ENCODE data around the gene TBC1D1. TPM values are rescaled to one million over a fixed set of nuclear protein-coding genes. Genes with fewer than 3 reads are reported as not detected.
"Not testable (repeated sequence)": the region's sequence is repeated elsewhere in the genome, so short reads cannot be mapped to it uniquely, and the experiment has no call there.

The TBC1D1 gene
- total RNA-seq, 1 experiment from 2014 or later, result 97.0 TPM

DNA sequence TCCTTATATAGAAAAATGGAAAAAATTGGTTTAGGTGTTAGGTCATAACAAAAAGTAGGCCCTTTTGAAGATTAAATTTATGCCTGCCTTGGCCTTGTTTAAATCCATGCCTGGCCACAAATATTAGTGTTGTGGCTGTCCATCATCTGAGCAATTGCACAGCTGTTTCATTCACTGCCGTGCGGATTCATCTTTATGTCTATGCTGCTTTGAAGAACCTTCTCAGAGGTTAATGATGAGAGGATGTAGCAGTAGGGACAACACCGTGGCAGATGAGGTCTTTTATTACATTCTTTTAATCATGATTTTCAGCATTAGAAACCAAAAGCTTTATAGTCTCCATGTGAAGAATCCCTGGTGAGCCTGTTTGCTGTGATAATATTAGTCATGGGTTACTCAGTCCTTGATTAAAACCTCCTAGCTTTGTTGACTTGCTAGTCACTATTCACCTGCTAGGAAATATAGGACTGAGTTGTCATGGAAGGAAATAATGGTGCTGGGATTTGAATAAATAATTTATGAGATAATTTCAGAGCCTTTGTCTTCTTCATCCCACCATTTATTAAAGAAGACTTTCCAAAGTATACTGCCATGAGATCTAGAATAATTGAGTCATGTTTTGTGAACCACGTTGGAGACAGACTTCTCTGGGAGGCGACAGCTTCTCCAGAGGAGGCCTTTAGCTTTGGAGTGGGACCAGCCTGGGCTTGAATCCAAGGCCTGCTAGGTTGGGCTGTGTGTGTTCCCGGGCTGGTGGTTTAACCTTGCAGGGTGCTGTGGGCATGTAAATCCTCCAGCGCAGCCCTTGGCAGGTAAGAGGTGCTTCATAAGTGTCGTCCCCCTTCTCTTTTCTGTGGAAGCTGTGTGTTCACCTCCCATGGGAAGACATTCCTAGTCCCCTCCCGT, 122.8 kb downstream of the TBC1D1 start:
- peak; percentile 57 for DNase-seq (ENCODE audit: low spot score)

DNA sequence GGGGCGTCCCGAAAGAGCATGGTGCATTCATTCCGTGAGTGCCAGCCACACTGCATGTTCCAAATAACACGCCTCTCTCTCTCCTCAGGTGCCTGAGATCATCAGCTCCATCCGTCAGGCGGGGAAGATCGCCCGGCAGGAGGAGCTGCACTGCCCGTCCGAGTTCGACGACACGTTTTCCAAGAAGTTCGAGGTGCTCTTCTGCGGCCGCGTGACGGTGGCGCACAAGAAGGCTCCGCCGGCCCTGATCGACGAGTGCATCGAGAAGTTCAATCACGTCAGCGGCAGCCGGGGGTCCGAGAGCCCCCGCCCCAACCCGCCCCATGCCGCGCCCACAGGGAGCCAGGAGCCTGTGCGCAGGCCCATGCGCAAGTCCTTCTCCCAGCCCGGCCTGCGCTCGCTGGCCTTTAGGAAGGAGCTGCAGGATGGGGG, 123.6 kb downstream of the TBC1D1 start:
- DNase-seq (ENCODE audit: low spot score), result no peak

DNA sequence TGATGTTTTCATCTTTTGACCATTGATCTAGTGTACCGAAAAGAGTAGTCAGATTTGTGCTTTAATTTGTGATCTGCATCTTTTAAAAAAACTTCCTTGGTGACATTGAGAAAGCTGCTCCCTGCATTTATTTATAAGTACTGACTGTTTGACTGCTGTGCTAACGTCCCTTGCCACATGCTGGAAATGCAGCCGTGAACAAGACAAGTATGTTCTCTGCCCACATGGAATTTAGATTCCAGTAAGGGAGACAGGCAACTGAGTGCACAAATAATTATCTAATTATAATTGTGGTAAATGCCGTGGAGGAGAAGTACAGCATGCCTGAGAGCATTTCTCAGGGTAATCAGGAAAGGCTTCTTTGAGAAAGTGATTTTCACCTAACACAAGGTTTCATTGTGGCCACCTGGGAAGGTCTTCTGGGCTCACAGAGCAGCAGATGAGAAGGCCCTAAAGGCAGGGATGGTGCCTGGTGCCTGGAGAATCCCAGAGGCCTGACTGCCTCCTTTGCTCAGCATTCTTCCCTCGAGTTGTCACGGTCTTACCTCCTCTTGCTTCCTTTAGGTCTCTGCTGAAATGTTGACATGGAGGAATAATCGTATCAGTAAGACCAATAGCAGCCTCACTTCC, 125.1 kb downstream of the TBC1D1 start:
- DNase-seq (ENCODE audit: low spot score), result no peak

DNA sequence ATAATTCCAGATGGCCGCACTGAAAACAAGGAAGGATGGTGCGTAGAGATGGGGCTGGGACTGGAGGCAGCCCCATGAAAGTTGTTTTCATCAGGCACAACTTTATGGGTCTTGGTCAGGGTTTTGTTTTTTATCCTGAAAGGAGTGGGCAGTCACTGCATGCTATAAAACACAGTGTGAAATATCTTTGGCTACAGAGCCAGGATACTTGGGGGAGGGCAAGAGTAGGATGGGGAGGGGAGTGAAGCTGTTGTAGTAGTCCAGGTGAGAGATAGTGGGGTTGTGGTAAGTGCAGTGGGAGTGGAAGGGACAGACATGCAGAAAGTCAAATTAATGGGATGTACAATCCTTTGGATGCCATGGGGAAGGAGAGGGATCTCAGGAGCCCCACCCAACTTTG, 125.8 kb downstream of the TBC1D1 start:
- no peak for DNase-seq (ENCODE audit: low spot score)

DNA sequence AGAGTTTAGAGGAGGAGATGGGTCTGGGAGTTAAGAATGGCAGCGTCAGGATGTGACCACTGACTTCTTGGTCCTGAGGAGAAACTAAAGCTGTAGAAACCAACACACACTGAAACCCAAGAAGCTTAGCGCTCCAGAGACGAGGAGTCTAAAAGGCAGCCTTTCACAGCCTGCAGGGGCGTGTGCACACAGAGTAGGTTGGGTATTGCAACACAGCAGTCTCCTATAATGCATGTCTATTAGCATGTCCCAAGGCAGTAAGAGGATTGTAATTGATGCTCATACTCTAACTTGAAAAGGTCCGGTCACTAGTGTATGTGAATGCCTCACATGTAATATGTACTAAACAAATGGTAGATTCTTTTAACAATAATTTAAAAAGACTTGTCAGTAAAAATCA, 126.7 kb downstream of the TBC1D1 start:
- DNase-seq (ENCODE audit: low spot score), result no peak

DNA sequence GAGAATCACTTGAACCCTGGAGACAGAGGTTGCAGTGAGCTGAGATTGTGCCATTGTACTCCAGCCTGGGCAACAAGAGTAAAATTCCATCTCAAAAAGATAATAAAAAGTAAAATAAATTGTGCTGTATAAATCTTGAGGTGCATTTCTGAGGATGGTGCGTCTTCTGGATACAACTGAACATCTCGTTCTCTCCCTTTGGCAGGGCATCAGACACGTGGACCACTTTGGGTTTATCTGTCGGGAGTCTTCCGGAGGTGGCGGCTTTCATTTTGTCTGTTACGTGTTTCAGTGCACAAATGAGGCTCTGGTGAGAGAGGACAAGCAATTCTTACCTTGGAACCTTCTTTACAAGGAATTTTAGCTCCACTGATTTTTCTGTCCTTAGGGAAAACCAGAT, 129.5 kb downstream of the TBC1D1 start:
- no peak for DNase-seq (ENCODE audit: low spot score)

DNA sequence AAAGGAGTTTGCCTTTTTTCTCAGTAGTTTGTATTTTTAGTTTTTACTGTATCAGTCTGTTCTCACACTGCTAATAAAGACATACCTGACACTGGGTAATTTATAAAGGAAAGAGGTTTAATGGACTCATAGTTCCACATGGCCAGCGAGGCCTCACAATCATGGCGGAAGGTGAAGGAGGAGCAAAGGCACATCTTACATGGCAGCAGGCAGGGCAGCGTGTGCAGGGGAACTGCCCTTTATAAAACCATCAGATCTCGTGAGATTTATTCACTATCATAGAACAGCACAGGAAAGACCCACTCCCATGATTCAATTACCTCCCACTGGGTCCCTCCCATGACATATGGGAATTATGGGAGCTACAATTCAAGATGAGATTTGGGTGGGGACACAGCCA, 130.1 kb downstream of the TBC1D1 start:
- not testable (repeated sequence) for DNase-seq (ENCODE audit: low spot score)

DNA sequence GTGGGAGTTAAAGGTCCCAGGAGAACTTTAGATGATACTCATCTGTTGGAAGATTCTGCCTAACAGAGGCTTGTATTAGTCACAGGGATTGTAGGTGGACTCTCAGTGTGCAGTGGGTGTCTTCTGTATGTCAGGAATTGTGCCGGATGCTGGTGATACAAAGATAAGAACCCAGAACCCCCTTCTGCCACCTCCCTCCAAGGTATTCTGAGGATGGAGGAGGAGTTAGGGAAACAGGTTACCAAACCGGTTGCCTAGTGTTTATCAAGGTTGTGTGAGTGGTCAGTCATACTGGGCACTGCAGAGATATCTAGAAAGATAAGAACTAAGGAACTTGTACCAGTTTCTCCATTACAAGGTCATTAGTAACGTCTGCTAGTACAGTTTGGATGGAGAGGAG, 130.9 kb downstream of the TBC1D1 start:
- DNase-seq (ENCODE audit: low spot score), result no peak

DNA sequence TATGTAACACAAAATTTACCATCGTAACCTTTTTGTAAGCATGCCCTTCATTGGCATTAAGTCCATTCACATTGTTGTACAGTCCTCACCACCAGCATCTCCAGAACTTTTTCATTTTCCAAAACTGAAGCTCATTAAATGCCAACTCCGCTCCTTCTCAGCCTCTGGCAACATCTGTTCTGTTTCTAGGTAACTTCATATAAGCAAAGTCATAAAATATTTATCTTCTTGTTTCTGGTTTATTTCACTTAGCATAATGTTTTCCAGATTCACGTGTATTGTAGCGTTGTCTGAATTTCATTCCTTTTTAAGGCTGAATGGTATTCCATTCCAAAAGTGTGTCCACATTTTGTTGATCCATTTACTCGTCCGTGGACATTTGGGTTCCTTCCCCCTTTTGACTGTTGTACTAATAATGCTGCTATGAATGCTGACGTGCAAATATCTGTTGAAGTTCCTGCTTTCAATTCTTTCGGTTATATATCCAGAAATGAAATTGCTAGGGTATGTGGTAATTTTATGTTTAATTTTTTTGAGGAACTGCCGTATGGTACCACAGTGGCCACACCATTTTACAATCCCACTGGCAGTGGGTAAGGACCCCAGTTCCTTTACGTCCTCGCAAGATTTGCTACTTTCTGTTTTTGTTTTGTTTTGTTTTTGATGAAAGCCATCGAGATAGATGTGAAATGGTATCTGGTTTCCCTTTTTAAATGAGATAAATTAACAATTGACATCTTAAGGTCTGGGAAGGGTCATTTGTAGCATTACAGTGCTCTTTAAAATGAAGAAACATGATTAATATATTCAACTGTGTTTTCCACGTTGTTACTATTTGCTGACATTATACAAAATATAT, 132.7 kb downstream of the TBC1D1 start:
- no peak for DNase-seq (ENCODE audit: low spot score)

DNA sequence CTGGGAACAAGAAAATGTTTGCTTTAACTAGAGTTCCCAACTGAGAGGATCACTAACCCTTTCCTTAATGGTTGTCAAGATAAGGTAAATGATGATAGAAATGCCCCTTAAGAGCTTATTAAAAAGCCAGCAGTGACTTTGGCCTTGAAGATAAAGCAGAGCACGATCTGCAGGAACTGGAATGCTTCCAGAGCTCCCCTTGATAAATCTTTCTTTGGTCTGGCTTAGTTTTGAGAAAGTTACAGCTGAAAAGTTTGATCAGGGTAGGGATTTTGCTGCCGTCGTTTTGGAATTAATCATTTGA, 133.3 kb downstream of the TBC1D1 start:
- DNase-seq (ENCODE audit: low spot score), result no peak

DNA sequence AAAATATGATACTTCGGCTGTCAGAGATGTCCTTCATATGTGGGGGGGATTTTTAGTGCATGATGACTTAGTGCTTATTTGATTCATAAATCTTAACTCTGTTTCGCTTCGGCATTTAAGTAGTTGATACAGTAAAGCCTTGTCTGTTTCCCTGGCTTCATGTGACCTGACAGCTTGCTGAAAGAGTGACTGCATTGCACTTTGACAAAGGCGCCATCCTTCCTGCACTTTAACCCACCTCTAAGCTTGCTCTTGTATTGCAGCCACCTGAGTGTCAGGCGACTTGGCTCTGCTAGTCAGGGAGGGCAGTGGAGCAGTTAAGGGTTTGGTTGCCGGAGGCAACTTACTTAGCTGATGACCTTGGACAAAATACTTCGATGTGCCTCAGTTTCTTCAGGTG, 134.8 kb downstream of the TBC1D1 start:
- no peak for DNase-seq (ENCODE audit: low spot score)

DNA sequence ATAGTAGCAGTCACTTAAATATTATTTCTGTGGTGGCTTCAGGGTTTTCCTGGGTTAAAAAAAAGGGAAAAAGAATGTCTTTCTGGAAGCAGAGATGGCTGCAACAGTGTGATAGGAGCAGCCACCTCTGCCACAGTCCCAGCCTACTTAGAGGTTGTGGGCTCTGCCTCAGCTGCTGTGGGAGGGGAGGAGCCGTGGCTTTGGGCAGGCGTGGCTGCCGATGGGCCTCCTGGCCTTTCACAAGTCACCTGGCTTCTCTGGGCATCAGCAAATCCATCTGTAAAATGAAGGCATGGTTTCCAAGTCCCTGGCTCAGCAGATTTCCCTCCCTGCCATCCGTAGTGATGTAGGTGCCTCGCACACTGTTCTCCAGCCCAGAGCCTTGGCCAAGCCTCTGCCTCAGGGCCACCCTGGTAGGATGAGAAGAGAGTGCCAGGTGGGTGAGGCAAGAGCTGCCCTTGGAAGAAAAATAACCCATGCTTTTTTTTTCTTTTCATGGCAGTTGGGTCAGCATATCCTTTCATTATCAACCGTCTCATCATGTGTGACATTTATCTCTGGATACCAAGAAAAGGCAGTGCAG, 135.4 kb downstream of the TBC1D1 start:
- DNase-seq (ENCODE audit: low spot score), result no peak

DNA sequence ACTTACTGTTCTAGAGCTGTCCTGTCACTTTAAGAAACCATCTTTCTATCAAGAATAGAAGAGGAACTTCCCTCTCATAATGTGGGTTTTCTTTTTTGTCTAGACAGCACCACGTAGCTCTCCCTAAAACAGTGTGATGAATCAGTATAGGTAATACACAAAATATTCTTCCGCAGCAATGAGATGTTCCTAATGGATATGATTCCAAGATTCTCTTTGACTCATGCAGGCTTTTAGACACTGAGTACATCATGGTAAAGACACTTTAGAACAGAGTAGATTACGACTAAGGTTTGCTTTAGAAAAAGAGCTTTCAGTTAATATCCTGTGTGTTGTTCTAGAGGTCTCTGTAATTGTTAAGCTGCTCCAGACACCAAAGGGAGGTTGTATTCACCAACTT, 139.1 kb downstream of the TBC1D1 start:
- no peak for DNase-seq (ENCODE audit: low spot score)

DNA sequence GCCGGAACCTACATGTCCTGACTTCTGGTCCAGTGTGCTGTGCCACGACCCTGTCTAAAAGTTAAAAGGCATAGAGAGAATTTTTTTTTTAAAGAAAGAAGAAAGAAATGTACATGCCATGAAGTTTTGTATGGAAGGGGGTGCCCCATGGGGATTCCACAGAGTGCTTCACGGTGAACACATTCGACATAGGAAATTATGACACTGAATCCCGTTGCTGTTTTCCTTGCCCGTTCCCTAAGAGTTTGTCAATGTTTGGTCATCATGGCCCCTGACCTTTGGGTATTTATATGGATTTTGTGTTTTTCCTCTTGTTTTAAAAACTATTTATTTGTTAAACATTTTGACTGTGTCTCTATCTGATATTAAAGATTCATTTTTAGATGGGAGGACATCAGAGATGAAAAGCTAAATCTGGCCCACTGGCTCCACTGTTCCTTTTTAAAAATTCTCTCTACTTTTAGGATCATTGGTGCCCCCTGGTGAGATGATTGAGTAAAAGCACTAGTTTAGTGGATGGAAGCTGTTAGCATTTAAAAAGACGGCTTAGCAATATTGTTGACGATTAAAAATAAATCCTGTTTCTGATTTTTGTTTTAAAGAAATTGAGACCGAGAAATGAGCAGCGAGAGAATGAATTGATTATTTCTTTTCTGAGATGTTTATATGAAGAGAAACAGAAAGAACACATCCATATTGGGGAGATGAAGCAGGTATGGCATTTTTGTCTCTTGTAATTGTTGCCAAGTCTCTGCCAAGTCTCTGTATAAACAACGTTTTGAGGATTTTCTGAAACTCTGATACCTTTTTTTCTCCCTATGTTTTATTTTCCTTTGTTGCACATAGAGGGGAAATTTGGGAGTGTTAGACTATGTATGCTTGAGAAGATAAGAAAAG, 144.3 kb downstream of the TBC1D1 start:
- peak; percentile 57 for DNase-seq (ENCODE audit: low spot score)

DNA sequence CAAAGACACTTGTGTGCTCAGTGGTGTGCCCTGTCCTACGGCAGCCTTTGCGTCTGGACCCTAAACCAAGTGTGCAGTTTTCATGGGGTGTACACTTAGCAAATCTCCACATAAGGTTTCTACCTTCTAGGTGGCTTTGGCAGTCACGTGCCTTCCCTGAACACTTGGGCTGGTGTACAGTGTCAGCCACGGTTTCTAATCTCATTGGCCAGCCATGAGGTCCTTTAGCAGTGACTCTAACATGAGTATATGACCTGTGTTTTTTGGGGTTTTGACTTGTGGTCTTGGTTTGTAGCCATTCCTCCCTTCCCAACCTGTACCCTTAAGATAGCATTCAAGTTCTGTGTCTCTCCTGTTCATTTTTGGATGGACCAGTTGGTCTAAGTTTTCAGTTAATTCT, 145.7 kb downstream of the TBC1D1 start:
- no peak for DNase-seq (ENCODE audit: low spot score)

DNA sequence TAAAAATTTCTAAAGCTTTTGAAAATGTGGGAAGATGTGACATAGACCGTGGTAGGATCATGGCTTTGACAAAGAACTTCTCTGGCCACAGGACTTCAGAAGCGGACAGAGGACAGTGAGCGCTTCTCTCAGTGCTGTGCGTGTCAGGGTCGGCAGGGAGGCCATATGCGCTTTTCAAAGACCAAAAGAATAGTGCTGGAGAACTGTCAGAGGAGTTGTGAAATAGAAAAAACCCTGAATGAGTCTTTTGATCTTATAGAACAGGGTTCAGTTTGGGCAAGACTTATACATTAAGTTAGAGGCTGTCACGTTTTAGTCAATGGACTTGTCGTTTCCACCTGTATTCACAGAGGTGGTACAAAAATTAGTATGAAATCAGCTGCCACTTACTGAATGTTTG, 146.7 kb downstream of the TBC1D1 start:
- DNase-seq (ENCODE audit: low spot score), result no peak

DNA sequence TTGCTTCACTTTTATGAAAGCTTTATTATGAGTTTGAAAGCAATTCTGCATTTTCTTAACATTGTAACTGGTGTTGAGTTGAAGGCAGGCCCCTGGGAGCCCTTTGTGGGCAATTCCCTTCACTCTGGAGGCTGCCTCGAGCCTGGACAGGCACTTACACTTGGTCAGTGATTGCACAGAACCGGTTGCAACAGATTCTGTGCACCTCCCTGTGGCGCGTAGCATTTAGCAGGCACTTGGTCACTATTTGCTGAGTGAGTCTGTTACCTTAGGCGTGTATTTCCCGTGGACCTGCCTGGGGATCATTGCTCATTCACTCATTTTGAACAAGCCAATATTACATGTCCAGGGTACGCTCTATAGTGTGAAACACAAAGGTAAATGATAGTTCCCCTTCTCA, 149.7 kb downstream of the TBC1D1 start:
- no peak for DNase-seq (ENCODE audit: low spot score)

DNA sequence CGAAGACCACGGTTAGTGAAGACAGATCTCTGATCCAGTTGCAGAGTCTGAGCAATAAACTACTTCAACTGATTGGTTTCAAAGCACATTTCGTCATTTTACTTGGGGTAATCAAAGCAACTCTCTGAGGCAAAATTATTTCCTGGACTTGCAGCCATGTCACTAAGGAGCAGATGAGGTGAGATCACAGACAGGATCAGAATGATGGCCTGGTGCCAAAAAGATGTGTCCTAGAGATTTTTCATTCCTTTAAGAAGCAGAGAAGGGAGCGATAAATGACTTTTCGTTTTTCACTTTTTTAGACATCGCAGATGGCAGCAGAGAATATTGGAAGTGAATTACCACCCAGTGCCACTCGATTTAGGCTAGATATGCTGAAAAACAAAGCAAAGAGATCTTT, 153.2 kb downstream of the TBC1D1 start:
- DNase-seq (ENCODE audit: low spot score), result no peak

DNA sequence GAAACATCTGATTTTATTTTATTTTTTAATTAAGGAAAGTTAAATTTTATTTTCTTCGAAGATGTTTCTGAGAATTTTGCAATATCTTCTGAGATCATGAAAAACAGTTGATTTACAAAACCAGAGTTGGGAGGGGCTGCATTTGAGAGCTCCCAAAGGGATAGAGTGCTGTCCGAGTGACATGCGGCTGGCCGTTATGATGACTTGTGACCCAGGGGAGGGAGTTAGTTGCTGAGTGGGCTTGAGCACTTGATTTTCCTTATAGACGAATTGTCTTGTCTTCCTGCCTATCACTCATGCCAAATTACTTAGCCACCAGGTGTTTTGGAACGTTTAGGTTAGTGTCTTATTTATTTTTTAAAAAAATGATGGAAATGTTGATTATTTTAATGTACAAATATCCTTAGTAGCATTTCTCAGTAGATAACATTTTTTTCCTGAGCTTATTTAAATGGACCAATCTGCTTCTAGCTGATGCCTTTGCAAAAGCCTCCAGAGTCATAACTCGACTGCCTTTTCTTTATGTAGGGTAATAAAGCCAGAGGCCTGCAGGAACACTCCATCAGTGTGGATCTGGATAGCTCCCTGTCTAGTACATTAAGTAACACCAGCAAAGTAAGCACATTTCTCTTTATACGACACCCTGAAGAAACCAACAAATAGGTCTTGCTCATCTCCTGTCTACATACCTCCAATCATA, 154.6 kb downstream of the TBC1D1 start:
- DNase-seq (ENCODE audit: low spot score), result no peak

DNA sequence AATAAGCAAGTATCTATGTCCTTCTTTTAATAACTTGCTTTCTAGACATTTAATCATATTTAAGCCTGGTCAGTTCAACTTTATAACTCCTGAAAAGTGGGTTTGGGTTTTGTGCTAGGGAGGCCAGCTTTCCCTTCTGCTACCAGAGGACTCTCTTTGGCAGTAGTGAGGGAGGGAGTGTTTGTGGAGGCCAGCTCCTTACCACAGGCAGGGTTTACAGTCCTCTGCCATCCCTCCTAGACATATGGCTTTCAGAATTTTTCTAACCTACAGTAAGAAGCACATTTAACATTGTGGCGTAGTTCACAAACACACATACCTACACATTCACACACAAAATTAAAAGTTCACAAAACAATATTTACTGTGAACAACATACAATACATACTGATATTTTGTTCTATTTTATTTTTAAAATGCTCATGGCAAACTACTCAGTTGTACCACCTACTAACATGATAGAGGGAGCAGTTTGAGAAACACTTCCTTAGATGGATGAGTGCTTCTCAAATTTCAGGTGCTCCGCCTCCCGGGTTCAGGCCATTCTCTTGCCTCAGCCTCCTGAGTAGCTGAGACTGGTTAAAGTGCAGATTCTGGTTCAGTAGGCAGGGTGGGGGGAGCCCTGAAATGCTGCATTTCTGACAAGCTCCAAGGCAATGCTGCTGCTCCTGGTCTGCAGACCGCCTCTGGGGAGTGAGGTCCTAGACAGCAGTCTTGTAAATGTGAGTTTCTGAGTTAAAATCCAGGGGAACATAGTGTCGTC, 156.0 kb downstream of the TBC1D1 start:
- no peak for DNase-seq (ENCODE audit: low spot score)

All from A172 (cell line).